GM21367 (cell line): ENCODE measurements around the gene PDE10A.

Experiments
- ATAC-seq: cut with Tn5 transposase; IDR thresholded peaks from one replicate; pipeline ENCODE4 v1.9.1; 2021; ENCODE audit not compliant: unreplicated experiment

PDE10A gene

GRCh38 chr6:165678904-165679303, 15.9 kb upstream of the PDE10A start:
- no peak for ATAC-seq

GRCh38 chr6:165678429-165678828, 15.4 kb upstream of the PDE10A start:
- ATAC-seq = no peak

GRCh38 chr6:165677091-165677490, 14.1 kb upstream of the PDE10A start:
- ATAC-seq = no peak

GRCh38 chr6:165676435-165677068, 13.5 kb upstream of the PDE10A start:
- no peak for ATAC-seq

- ATAC-seq = no peak
Measured at GRCh38 chr6:165675120-165675519, 12.1 kb upstream of the PDE10A start.

GRCh38 chr6:165674155-165675029, 11.4 kb upstream of the PDE10A start:
- no peak for ATAC-seq

GRCh38 chr6:165671222-165671768, 8.3 kb upstream of the PDE10A start:
- ATAC-seq = no peak

GRCh38 chr6:165668951-165669350, 5.9 kb upstream of the PDE10A start:
- no peak for ATAC-seq

GRCh38 chr6:165665384-165665672, 2.3 kb upstream of the PDE10A start:
- no peak for ATAC-seq

- ATAC-seq = no peak
Measured at GRCh38 chr6:165664559-165665383, 1.7 kb upstream of the PDE10A start.

GRCh38 chr6:165663736-165664558, 906 bp upstream of the PDE10A start:
- ATAC-seq = no peak

- ATAC-seq = no peak
Measured at GRCh38 chr6:165663377-165663735, 315 bp upstream of the PDE10A start.

GRCh38 chr6:165662041-165662748, 846 bp downstream of the PDE10A start:
- ATAC-seq = no peak

- no peak for ATAC-seq
Measured at GRCh38 chr6:165661664-165662025, 1.4 kb downstream of the PDE10A start.

- no peak for ATAC-seq
Measured at GRCh38 chr6:165660857-165661663, 2.0 kb downstream of the PDE10A start.

GRCh38 chr6:165659945-165660856, 2.8 kb downstream of the PDE10A start:
- ATAC-seq = no peak

- no peak for ATAC-seq
Measured at GRCh38 chr6:165658395-165659058, 4.5 kb downstream of the PDE10A start.

- ATAC-seq = no peak
Measured at GRCh38 chr6:165657325-165657680, 5.7 kb downstream of the PDE10A start.
